ENCODE measurements around the gene SPDYE1.
"Not testable (repeated sequence)": the region's sequence is repeated elsewhere in the genome, so short reads cannot be mapped to it uniquely, and the experiment has no call there.

- TF ChIP-seq CTCF (IDR thresholded peaks at IDR 0.05); POLR2A (IDR thresholded peaks at IDR 0.05); EP300 (IDR thresholded peaks at IDR 0.05; ENCODE audit: low read depth); POLR2AphosphoS5 (IDR thresholded peaks at IDR 0.05): not testable (repeated sequence)
Observed at GRCh38 chr7:44036364-44036763, 38.7 kb downstream of the SPDYE1 start.

Measured in transverse colon (tissue), 4 donors.